IPS-NIHi7 (cell line): Measurements from ENCODE around the gene ALDH16A1.

Experiments used
- DNase-seq: peaks from one replicate; pipeline ENCODE4 v3.0.0; 2012; ENCODE audit warnings: mixed read lengths; ENCODE audit errors: extremely low spot score

ALDH16A1 gene

GRCh38 chr19:49423071-49423984 is 29.7 kb upstream of the ALDH16A1 start, which contains the start of gene PTH2:
PTH2 (minus strand) TSS chr19:49423441; CDS start chr19:49423339, 102 bp downstream.
- no peak for DNase-seq

GRCh38 chr19:49423985-49424303 is 29.1 kb upstream of the ALDH16A1 start:
- DNase-seq = no peak

- no peak for DNase-seq
These were observed 27.8 kb upstream of the ALDH16A1 start, which contains the start of gene GFY for GRCh38 chr19:49425178-49425577. GFY (plus strand) TSS chr19:49425388; CDS start chr19:49426431, 1,043 bp downstream.

GRCh38 chr19:49425922-49426592 is 27.0 kb upstream of the ALDH16A1 start:
- peak; percentile 78 for DNase-seq

GRCh38 chr19:49427339-49427738 is 25.7 kb upstream of the ALDH16A1 start:
- no peak for DNase-seq

GRCh38 chr19:49427855-49428546 is 25.0 kb upstream of the ALDH16A1 start:
- peak; percentile 67 for DNase-seq

- DNase-seq = no peak
These were observed 24.2 kb upstream of the ALDH16A1 start for GRCh38 chr19:49428547-49429451.

- DNase-seq = no peak
These were observed 22.8 kb upstream of the ALDH16A1 start for GRCh38 chr19:49430172-49430677.

GRCh38 chr19:49430678-49431329 is 22.2 kb upstream of the ALDH16A1 start:
- no peak for DNase-seq

GRCh38 chr19:49431330-49431749 is 21.7 kb upstream of the ALDH16A1 start:
- DNase-seq = no peak

- DNase-seq = peak; percentile 75
These were observed 20.6 kb upstream of the ALDH16A1 start for GRCh38 chr19:49432141-49433073.

- DNase-seq = no peak
These were observed 19.7 kb upstream of the ALDH16A1 start for GRCh38 chr19:49433240-49433901.

- no peak for DNase-seq
These were observed 18.0 kb upstream of the ALDH16A1 start for GRCh38 chr19:49434907-49435583.

GRCh38 chr19:49435670-49436069 is 17.4 kb upstream of the ALDH16A1 start:
- DNase-seq = no peak

- DNase-seq = peak; percentile 73
These were observed 16.5 kb upstream of the ALDH16A1 start for GRCh38 chr19:49436381-49437017.

GRCh38 chr19:49437231-49437630 is 15.8 kb upstream of the ALDH16A1 start:
- no peak for DNase-seq

- no peak for DNase-seq
These were observed 14.8 kb upstream of the ALDH16A1 start for GRCh38 chr19:49438261-49438660.

GRCh38 chr19:49439836-49440235 is 13.2 kb upstream of the ALDH16A1 start:
- DNase-seq = no peak
